Measurements from ENCODE around the gene KRTAP5-8. TPM values are rescaled to one million over a fixed set of nuclear protein-coding genes. Genes with fewer than 3 reads are reported as not detected.

KRTAP5-8 gene
- total RNA-seq, 1 experiment from 2014 or later, result not detected

- H3K36me3 Mint-ChIP-seq, result peaks cover 16% of the 10 kb centered on the region
- H3K27me3 Mint-ChIP-seq (ENCODE audit: low read depth), result peaks cover 18% of the 10 kb centered on the region
- ChIA-PET POLR2A (interaction anchor here (0.6 kb wide), 2 partner anchors 10 to 629 kb away, joined by 3 to 10 read pairs; no protein-coding TSS in a partner anchor), CTCF (interaction anchor here (1.9 kb wide), 1 partner anchor 37 kb away, joined by 9 read pairs; no protein-coding TSS in a partner anchor)
- no peak overlapping the region for H3K27ac Mint-ChIP-seq
- TF ChIP-seq ZNF425 (CRISPR knock-in tag; conservative IDR thresholded peaks at IDR 0.05), result no peak
- TF ChIP-seq ATF1 (CRISPR knock-in tag; IDR thresholded peaks at IDR 0.05), result no peak
- no peak for TF ChIP-seq TCF7 (CRISPR knock-in tag; IDR thresholded peaks at IDR 0.05; ENCODE audit: low read depth)
- TF ChIP-seq ZNF232 (CRISPR knock-in tag; IDR thresholded peaks at IDR 0.05), result no peak
- TF ChIP-seq IRF2 (CRISPR knock-in tag; IDR thresholded peaks at IDR 0.05; ENCODE audit: borderline replicate concordance, low read depth), result no peak
- TF ChIP-seq ZNF396 (CRISPR knock-in tag; IDR thresholded peaks at IDR 0.05; ENCODE audit: borderline replicate concordance), result no peak
- TF ChIP-seq ATF6 (CRISPR knock-in tag; IDR thresholded peaks at IDR 0.05), result no peak
- no peak for TF ChIP-seq CREB1 (CRISPR knock-in tag; IDR thresholded peaks at IDR 0.05)
- TF ChIP-seq SMAD3 (CRISPR knock-in tag; IDR thresholded peaks at IDR 0.05; ENCODE audit: borderline replicate concordance), result no peak
- TF ChIP-seq PRRX2 (CRISPR knock-in tag; IDR thresholded peaks at IDR 0.05), result no peak
- no peak for TF ChIP-seq MYBL2 (CRISPR knock-in tag; IDR thresholded peaks at IDR 0.05)
- no peak for TF ChIP-seq NFE2L1 (CRISPR knock-in tag; IDR thresholded peaks at IDR 0.05)
- TF ChIP-seq, protein P1, sequence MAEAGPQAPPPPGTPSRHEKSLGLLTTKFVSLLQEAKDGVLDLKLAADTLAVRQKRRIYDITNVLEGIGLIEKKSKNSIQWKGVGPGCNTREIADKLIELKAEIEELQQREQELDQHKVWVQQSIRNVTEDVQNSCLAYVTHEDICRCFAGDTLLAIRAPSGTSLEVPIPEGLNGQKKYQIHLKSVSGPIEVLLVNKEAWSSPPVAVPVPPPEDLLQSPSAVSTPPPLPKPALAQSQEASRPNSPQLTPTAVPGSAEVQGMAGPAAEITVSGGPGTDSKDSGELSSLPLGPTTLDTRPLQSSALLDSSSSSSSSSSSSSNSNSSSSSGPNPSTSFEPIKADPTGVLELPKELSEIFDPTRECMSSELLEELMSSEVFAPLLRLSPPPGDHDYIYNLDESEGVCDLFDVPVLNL (CRISPR knock-in tag; IDR thresholded peaks at IDR 0.05; ENCODE audit: borderline replicate concordance, low read depth), result no peak
- no peak for TF ChIP-seq CDX4 (CRISPR knock-in tag; IDR thresholded peaks at IDR 0.05; ENCODE audit: borderline replicate concordance)
- no peak for TF ChIP-seq ZNF423 (CRISPR knock-in tag; IDR thresholded peaks at IDR 0.05)
- no peak for TF ChIP-seq NFATC4 (CRISPR knock-in tag; IDR thresholded peaks at IDR 0.05)
- no peak for TF ChIP-seq TEAD4 (CRISPR knock-in tag; IDR thresholded peaks at IDR 0.05)
- no peak for TF ChIP-seq NR1H2 (CRISPR knock-in tag; IDR thresholded peaks at IDR 0.05)
- TF ChIP-seq ZNF121 (CRISPR knock-in tag; IDR thresholded peaks at IDR 0.05), result no peak
- TF ChIP-seq, protein P2, sequence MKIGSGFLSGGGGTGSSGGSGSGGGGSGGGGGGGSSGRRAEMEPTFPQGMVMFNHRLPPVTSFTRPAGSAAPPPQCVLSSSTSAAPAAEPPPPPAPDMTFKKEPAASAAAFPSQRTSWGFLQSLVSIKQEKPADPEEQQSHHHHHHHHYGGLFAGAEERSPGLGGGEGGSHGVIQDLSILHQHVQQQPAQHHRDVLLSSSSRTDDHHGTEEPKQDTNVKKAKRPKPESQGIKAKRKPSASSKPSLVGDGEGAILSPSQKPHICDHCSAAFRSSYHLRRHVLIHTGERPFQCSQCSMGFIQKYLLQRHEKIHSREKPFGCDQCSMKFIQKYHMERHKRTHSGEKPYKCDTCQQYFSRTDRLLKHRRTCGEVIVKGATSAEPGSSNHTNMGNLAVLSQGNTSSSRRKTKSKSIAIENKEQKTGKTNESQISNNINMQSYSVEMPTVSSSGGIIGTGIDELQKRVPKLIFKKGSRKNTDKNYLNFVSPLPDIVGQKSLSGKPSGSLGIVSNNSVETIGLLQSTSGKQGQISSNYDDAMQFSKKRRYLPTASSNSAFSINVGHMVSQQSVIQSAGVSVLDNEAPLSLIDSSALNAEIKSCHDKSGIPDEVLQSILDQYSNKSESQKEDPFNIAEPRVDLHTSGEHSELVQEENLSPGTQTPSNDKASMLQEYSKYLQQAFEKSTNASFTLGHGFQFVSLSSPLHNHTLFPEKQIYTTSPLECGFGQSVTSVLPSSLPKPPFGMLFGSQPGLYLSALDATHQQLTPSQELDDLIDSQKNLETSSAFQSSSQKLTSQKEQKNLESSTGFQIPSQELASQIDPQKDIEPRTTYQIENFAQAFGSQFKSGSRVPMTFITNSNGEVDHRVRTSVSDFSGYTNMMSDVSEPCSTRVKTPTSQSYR (CRISPR knock-in tag; IDR thresholded peaks at IDR 0.05), result no peak
- ATAC-seq, result no peak
- peaks cover 17% of the 10 kb centered on the region for H3K4me1 Mint-ChIP-seq
- H3K4me3 Mint-ChIP-seq, result no peak overlapping the region
- peaks cover 27% of the 10 kb centered on the region for H3K9me3 Mint-ChIP-seq
- DNase-seq (ENCODE audit: low spot score), result no peak
Measured at GRCh38 chr11:71542879-71543777, 5.3 kb downstream of the KRTAP5-8 start.
